Tibial nerve (tissue), 4 donors: ENCODE data around the gene SDHAF2.

ENCODE experiments used
- EP300 ChIP-seq, 2 donors: sonication (generic); formaldehyde crosslinking; IDR thresholded peaks; one replicate each; pipeline ENCODE4 v1.6.1; 2017; ENCODE audit warnings: antibody characterized with exemption in 2 of 2, mild to moderate bottlenecking in 1 of 2
- TF ChIP-seq, protein P1 (sequence below), 5 experiments: fragments of 200-600 bp in 3 of 5; fragments of 450-650 bp in 2 of 5; sonication (generic) in 3 of 5; IDR thresholded peaks; one replicate each; pipeline ENCODE4 v1.5.1; 2016 to 2019; ENCODE audit warnings: antibody characterized with exemption in 5 of 5, mild to moderate bottlenecking in 3 of 5, moderate library complexity in 2 of 5

DNA sequence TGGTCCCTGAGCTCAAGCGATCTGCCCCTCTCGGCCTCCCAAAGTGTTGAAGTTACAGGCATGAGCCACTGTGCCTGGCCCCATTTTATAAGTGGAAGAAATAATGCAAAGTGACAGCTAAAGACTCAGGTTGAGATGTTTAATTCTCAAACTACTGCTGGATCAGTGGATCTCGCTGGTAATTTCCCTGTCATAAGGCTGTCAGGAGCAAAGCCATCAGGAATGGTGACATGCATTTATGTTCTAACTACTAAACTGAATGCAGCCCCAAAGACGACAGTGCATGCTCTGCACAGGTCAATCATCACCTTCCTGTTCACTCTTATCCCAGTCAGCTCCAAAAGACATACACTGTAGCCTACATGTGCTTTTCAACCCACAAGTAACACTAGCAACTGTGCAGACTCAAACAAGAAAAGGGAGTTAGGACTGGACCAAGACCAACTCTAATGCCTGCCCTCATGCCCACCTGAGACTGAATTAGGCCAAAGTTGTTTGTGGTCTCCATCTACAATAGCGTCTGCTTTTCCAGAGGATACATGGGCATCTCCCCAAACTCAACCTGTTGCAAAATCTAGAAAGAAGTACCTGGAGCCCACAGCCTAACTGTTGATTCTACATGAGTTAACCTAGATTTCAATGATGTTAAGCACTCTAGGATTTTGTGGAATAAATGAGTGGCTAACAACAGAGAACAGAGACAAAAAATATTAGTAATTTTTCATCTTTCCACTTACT, 22.8 kb upstream of the SDHAF2 start:
- no peak for TF ChIP-seq EP300 (IDR thresholded peaks at IDR 0.05)
- TF ChIP-seq, protein P1, sequence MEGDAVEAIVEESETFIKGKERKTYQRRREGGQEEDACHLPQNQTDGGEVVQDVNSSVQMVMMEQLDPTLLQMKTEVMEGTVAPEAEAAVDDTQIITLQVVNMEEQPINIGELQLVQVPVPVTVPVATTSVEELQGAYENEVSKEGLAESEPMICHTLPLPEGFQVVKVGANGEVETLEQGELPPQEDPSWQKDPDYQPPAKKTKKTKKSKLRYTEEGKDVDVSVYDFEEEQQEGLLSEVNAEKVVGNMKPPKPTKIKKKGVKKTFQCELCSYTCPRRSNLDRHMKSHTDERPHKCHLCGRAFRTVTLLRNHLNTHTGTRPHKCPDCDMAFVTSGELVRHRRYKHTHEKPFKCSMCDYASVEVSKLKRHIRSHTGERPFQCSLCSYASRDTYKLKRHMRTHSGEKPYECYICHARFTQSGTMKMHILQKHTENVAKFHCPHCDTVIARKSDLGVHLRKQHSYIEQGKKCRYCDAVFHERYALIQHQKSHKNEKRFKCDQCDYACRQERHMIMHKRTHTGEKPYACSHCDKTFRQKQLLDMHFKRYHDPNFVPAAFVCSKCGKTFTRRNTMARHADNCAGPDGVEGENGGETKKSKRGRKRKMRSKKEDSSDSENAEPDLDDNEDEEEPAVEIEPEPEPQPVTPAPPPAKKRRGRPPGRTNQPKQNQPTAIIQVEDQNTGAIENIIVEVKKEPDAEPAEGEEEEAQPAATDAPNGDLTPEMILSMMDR (IDR thresholded peaks at IDR 0.05): no peak
